H9 (cell line): ENCODE data around the gene DNM2. TPM values are rescaled to one million over a fixed set of nuclear protein-coding genes. Genes with fewer than 3 reads are reported as not detected.

ENCODE experiments used
- DNase-seq: peaks from one replicate; pipeline ENCODE4 v3.0.0-alpha.2; 2017
- H2AFZ ChIP-seq: one replicate; pipeline ENCODE4 v1.6.1; 2013; ENCODE audit warnings: mild to moderate bottlenecking, low read length, control low read depth, moderate library complexity
- H2AK5ac ChIP-seq: 2 replicates; pipeline ENCODE4 v1.6.1; 2013; ENCODE audit warnings: low read length, control low read depth, mixed read lengths; ENCODE audit not compliant: insufficient read length
- H2BK120ac ChIP-seq: one replicate; pipeline ENCODE4 v1.6.1; 2013; ENCODE audit warnings: low read depth, mild to moderate bottlenecking, low read length, control low read depth, inconsistent platforms; ENCODE audit not compliant: poor library complexity, severe bottlenecking
- H2BK12ac ChIP-seq: 2 replicates; pipeline ENCODE4 v1.6.1; 2013; ENCODE audit warnings: low read length, control low read depth, mixed read lengths, low read depth; ENCODE audit not compliant: insufficient read length
- H2BK15ac ChIP-seq: 2 replicates; pipeline ENCODE4 v1.6.1; 2013; ENCODE audit warnings: low read depth, low read length, control low read depth
- H2BK20ac ChIP-seq: one replicate; pipeline ENCODE4 v1.6.1; 2013; ENCODE audit warnings: low read depth, mild to moderate bottlenecking, low read length, control low read depth, inconsistent platforms; ENCODE audit not compliant: poor library complexity, severe bottlenecking
- H2BK5ac ChIP-seq: 2 replicates; pipeline ENCODE4 v1.6.1; 2013; ENCODE audit warnings: low read length, control low read depth, mixed read lengths; ENCODE audit not compliant: insufficient read length
- H3K14ac ChIP-seq: 2 replicates; pipeline ENCODE4 v1.6.1; 2013; ENCODE audit warnings: low read length, control low read depth; ENCODE audit not compliant: insufficient read depth
- H3K18ac ChIP-seq: 2 replicates; pipeline ENCODE4 v1.6.1; 2013; ENCODE audit warnings: low read depth, mild to moderate bottlenecking, mixed read lengths, low read length, control low read depth; ENCODE audit not compliant: insufficient read length
- H3K23ac ChIP-seq: 2 replicates; pipeline ENCODE4 v1.6.1; 2013; ENCODE audit warnings: low read length, control low read depth, mixed read lengths, low read depth; ENCODE audit not compliant: insufficient read length
- H3K23me2 ChIP-seq: 2 replicates; pipeline ENCODE4 v1.6.1; 2013; ENCODE audit warnings: low read depth, mild to moderate bottlenecking, mixed read lengths, low read length, control low read depth; ENCODE audit not compliant: insufficient read length, poor library complexity, severe bottlenecking
- H3K27ac ChIP-seq: 2 replicates; pipeline ENCODE4 v1.5.1; 2013; ENCODE audit warnings: low read length, control low read depth, mixed read lengths, low read depth; ENCODE audit not compliant: insufficient read length
- H3K27me3 ChIP-seq: 2 replicates; pipeline ENCODE4 v1.6.1; 2013; ENCODE audit warnings: low read length, control low read depth, inconsistent platforms; ENCODE audit not compliant: insufficient read depth
- H3K4ac ChIP-seq: 2 replicates; pipeline ENCODE4 v1.6.1; 2013; ENCODE audit warnings: low read depth, mild to moderate bottlenecking, control low read depth, inconsistent platforms, low read length, moderate library complexity
- H3K4me1 ChIP-seq: 2 replicates; pipeline ENCODE4 v1.6.1; 2013; ENCODE audit warnings: low read length, control low read depth, inconsistent platforms; ENCODE audit not compliant: insufficient read depth
- H3K4me2 ChIP-seq: 2 replicates; pipeline ENCODE4 v1.6.1; 2013; ENCODE audit warnings: low read length, control low read depth, mixed read lengths; ENCODE audit not compliant: insufficient read length, insufficient read depth
- H3K56ac ChIP-seq: 2 replicates; pipeline ENCODE4 v1.6.1; 2013; ENCODE audit warnings: low read depth, mild to moderate bottlenecking, mixed read lengths, low read length, control low read depth; ENCODE audit not compliant: insufficient read length
- H3K79me1 ChIP-seq: 2 replicates; pipeline ENCODE4 v1.6.1; 2013; ENCODE audit warnings: low read depth, mild to moderate bottlenecking, moderate library complexity, low read length, control low read depth, inconsistent platforms; ENCODE audit not compliant: insufficient read depth, poor library complexity, severe bottlenecking
- H3K79me2 ChIP-seq: 2 replicates; pipeline ENCODE4 v1.6.1; 2013; ENCODE audit warnings: low read length, control low read depth, inconsistent platforms; ENCODE audit not compliant: insufficient read depth
- H3K9ac ChIP-seq: 2 replicates; pipeline ENCODE4 v1.6.1; 2013; ENCODE audit warnings: low read length, control low read depth, mixed read lengths; ENCODE audit not compliant: insufficient read length; ENCODE audit errors: extremely low read depth
- H3K9me3 ChIP-seq: one replicate; pipeline ENCODE4 v1.6.1; 2013; ENCODE audit warnings: low read depth, low read length, inconsistent platforms; ENCODE audit not compliant: control insufficient read depth
- H3T11ph ChIP-seq: one replicate; pipeline ENCODE4 v1.6.1; 2013; ENCODE audit warnings: mild to moderate bottlenecking, low read length, control low read depth, inconsistent platforms
- H4K20me1 ChIP-seq: one replicate; pipeline ENCODE4 v1.6.1; 2013; ENCODE audit not compliant: control insufficient read depth, insufficient read length, insufficient read depth
- H4K5ac ChIP-seq: 2 replicates; pipeline ENCODE4 v1.6.1; 2013; ENCODE audit warnings: low read depth, mild to moderate bottlenecking, mixed read lengths, low read length, control low read depth; ENCODE audit not compliant: insufficient read length
- H4K8ac ChIP-seq: replicated peaks from 2 replicates; pipeline ENCODE4 v1.6.1; 2013; ENCODE audit warnings: low read length, control low read depth, mixed read lengths, low read depth; ENCODE audit not compliant: insufficient read length
- H4K91ac ChIP-seq: 2 replicates; pipeline ENCODE4 v1.6.1; 2013; ENCODE audit warnings: low read depth, mild to moderate bottlenecking, moderate library complexity, mixed read lengths, low read length, control low read depth; ENCODE audit not compliant: insufficient read length
- H3K27ac Mint-ChIP-seq, 3 experiments: 2 replicates in 2 of 3; 3 replicates in 1 of 3; pipeline ENCODE4 v1.8.0; 2020 to 2021; ENCODE audit warnings: mixed read lengths in 3 of 3, mild to moderate bottlenecking in 1 of 3, moderate library complexity in 1 of 3
- H3K27me3 Mint-ChIP-seq: 2 replicates; pipeline ENCODE4 v1.8.0; 2021; ENCODE audit warnings: low read depth, mild to moderate bottlenecking, moderate library complexity, mixed read lengths
- H3K36me3 Mint-ChIP-seq, 3 experiments: 2 replicates in 2 of 3; 3 replicates in 1 of 3; pipeline ENCODE4 v1.8.0; 2020 to 2021; ENCODE audit warnings: low read depth in 3 of 3, mixed read lengths in 3 of 3; ENCODE audit not compliant: insufficient read depth in 1 of 3
- H3K4me1 Mint-ChIP-seq, 2 experiments: 2 replicates each; pipeline ENCODE4 v1.8.0; 2020; ENCODE audit warnings: mixed read lengths in 2 of 2
- H3K4me3 Mint-ChIP-seq, 2 experiments: 2 replicates in 1 of 2; 3 replicates in 1 of 2; pipeline ENCODE4 v1.8.0; 2020 to 2021; ENCODE audit warnings: mild to moderate bottlenecking in 2 of 2, mixed read lengths in 2 of 2, moderate library complexity in 1 of 2
- H3K9me3 Mint-ChIP-seq, 2 experiments: 2 replicates in 1 of 2; 3 replicates in 1 of 2; pipeline ENCODE4 v1.8.0; 2020; ENCODE audit warnings: mild to moderate bottlenecking in 2 of 2, mixed read lengths in 2 of 2, moderate library complexity in 1 of 2
- WGBS: extraction: QIAGEN DNeasy Blood & Tissue Kit; methylation state at CpG from one replicate; pipeline ENCODE4 v1.1.7; 2013; ENCODE audit warnings: missing lambda C conversion rate, low lambda C conversion rate, mixed read lengths; ENCODE audit not compliant: insufficient read length; ENCODE audit errors: extremely low coverage; 5-methylcytosine and 5-hydroxymethylcytosine counted together
- total RNA-seq: library from RNA; stranded (reverse); gene quantifications from 2 replicates; pipeline ENCODE4 v1.2.1, GENCODE V29; 2021
- TF ChIP-seq, protein P1 (sequence below): fragments of 200-600 bp; sonication (generic); conservative IDR thresholded peaks from 3 replicates; pipeline ENCODE4 v1.8.0; 2021; ENCODE audit warnings: antibody characterized with exemption, mild to moderate bottlenecking

The DNM2 gene
- total RNA-seq, 1 experiment from 2014 or later, result 152 TPM

DNA sequence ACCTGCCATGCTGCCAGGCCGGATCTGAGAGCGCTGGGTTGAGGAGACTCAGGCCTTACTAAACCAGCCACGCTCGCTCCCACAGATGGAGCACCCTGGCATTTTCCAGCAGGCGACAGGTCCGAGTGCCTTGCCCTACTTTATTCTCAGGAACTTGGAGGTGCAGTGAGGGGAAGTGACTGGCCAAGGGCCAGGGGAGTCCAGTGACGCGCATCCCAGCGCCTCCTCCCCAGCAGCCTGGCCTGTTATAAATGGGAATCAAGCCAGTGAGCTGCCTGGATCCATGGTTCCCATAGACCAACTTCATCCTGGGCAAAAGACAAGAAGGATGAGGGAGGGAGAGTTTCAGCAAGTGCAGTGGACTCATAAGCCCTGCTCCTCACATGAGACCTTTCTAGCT is 82.6 kb downstream of the DNM2 start:
- Histone ChIP-seq H3K23ac (no peak overlapping the region), H4K20me1 (no peaks in the 10 kb centered on the region), H3K4me2 (no peak overlapping the region), H2BK12ac (no peak overlapping the region), H2AFZ (no peak overlapping the region), H3K18ac (no peak overlapping the region), H4K5ac (no peak overlapping the region), H3K56ac (no peak overlapping the region), H3K27ac (no peak overlapping the region), H3K27me3 (no peaks in the 10 kb centered on the region), H3K9ac (no peak overlapping the region), H3K9me3 (no peaks in the 10 kb centered on the region), H4K8ac (no peak overlapping the region), H2BK5ac (no peak overlapping the region), H2AK5ac (no peak overlapping the region), H3K4ac (no peak overlapping the region), H3T11ph (no peak overlapping the region), H2BK15ac (no peak overlapping the region), H3K23me2 (no peaks in the 10 kb centered on the region), H3K79me2 (no peaks in the 10 kb centered on the region), H4K91ac (no peak overlapping the region), H3K79me1 (no peaks in the 10 kb centered on the region), H3K4me1 (no peaks in the 10 kb centered on the region), H2BK20ac (no peak overlapping the region), H2BK120ac (no peak overlapping the region), H3K14ac (no peak overlapping the region)
- H3K9me3 Mint-ChIP-seq, result no peaks in the 10 kb centered on the region
- no peak for DNase-seq
- H3K27me3 Mint-ChIP-seq, result no peaks in the 10 kb centered on the region
- no peak overlapping the region for H3K4me3 Mint-ChIP-seq
- TF ChIP-seq, protein P1, sequence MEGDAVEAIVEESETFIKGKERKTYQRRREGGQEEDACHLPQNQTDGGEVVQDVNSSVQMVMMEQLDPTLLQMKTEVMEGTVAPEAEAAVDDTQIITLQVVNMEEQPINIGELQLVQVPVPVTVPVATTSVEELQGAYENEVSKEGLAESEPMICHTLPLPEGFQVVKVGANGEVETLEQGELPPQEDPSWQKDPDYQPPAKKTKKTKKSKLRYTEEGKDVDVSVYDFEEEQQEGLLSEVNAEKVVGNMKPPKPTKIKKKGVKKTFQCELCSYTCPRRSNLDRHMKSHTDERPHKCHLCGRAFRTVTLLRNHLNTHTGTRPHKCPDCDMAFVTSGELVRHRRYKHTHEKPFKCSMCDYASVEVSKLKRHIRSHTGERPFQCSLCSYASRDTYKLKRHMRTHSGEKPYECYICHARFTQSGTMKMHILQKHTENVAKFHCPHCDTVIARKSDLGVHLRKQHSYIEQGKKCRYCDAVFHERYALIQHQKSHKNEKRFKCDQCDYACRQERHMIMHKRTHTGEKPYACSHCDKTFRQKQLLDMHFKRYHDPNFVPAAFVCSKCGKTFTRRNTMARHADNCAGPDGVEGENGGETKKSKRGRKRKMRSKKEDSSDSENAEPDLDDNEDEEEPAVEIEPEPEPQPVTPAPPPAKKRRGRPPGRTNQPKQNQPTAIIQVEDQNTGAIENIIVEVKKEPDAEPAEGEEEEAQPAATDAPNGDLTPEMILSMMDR, result no peak
- H3K36me3 Mint-ChIP-seq, result peaks cover 20 to 71% (median 63%) of the 10 kb centered on the region in 3 experiments; a peak in 6 of 7 replicates
- no CpG with 5 or more reads among the region's 9 CpGs for WGBS
- H3K27ac Mint-ChIP-seq, result no peak overlapping the region
- no peaks in the 10 kb centered on the region for H3K4me1 Mint-ChIP-seq
